CD14-positive monocyte (primary cell): ENCODE measurements around the gene SERTM1. TPM values are rescaled to one million over a fixed set of nuclear protein-coding genes. Genes with fewer than 3 reads are reported as not detected.

Experiments used
- DNase-seq, 3 donors: peaks; one replicate each; pipeline ENCODE4 v3.0.0-alpha.2; 2011 to 2022
- H2AFZ ChIP-seq: 2 replicates; pipeline ENCODE4 v1.6.0; 2012; ENCODE audit warnings: mild to moderate bottlenecking, low read depth, low read length, inconsistent platforms; ENCODE audit not compliant: insufficient read depth, poor library complexity, severe bottlenecking
- H3K27ac ChIP-seq, 2 donors: 1 replicate in 1 of 2; 2 replicates in 1 of 2; pipeline ENCODE4 v1.5.1; 2012 to 2013; ENCODE audit warnings: low read length in 2 of 2, control low read depth in 1 of 2, inconsistent platforms in 1 of 2, low read depth in 1 of 2, mild to moderate bottlenecking in 1 of 2
- H3K27me3 ChIP-seq, 2 donors: one replicate each; pipeline versions ENCODE4 v1.6.0 to v1.6.1; 2011 to 2013; ENCODE audit warnings: low read length in 2 of 2; ENCODE audit not compliant: control insufficient read depth in 2 of 2, insufficient read depth in 2 of 2
- H3K36me3 ChIP-seq, 2 donors: replicated peaks in 1 of 2; 1 replicate in 1 of 2; 2 replicates in 1 of 2; pipeline versions ENCODE4 v1.5.1 to v1.6.1; 2012 to 2013; ENCODE audit warnings: low read length in 2 of 2, control low read depth in 1 of 2, inconsistent platforms in 1 of 2, mild to moderate bottlenecking in 1 of 2; ENCODE audit not compliant: insufficient read depth in 2 of 2, control insufficient read depth in 1 of 2
- H3K4me1 ChIP-seq, 2 donors: 1 replicate in 1 of 2; 2 replicates in 1 of 2; pipeline versions ENCODE4 v1.5.1 to v1.6.1; 2012 to 2013; ENCODE audit warnings: low read length in 2 of 2, control low read depth in 1 of 2, inconsistent platforms in 1 of 2, mild to moderate bottlenecking in 1 of 2, moderate library complexity in 1 of 2; ENCODE audit not compliant: insufficient read depth in 2 of 2, control insufficient read depth in 1 of 2
- H3K4me2 ChIP-seq: replicated peaks from 2 replicates; pipeline ENCODE3; 2012; ENCODE audit warnings: low read length, moderate library complexity, mild to moderate bottlenecking; ENCODE audit not compliant: poor library complexity, severe bottlenecking; ENCODE audit errors: extremely low read depth
- H3K4me3 ChIP-seq, 3 experiments: fragments of 200-600 bp in 1 of 3; sonication (generic) in 1 of 3; replicated peaks in 1 of 3; 1 replicate in 2 of 3; 2 replicates in 1 of 3; pipeline ENCODE4 v1.5.1; 2011 to 2013; ENCODE audit warnings: low read length in 3 of 3, mild to moderate bottlenecking in 3 of 3, control low read depth in 2 of 3, low read depth in 2 of 3, inconsistent platforms in 1 of 3, moderate library complexity in 1 of 3
- H3K79me2 ChIP-seq: 2 replicates; pipeline ENCODE4 v1.6.0; 2012; ENCODE audit warnings: mild to moderate bottlenecking, control low read depth, inconsistent platforms, low read length, moderate library complexity; ENCODE audit not compliant: insufficient read depth
- H3K9ac ChIP-seq: 2 replicates; pipeline ENCODE4 v1.6.0; 2017; ENCODE audit warnings: low read length, mild to moderate bottlenecking; ENCODE audit not compliant: insufficient read depth, poor library complexity, severe bottlenecking
- H3K9me3 ChIP-seq, 2 donors: replicated peaks in 1 of 2; 1 replicate in 1 of 2; 2 replicates in 1 of 2; pipeline versions ENCODE4 v1.5.1 to v1.6.1; 2012 to 2013; ENCODE audit warnings: low read length in 2 of 2, control low read depth in 1 of 2; ENCODE audit not compliant: control insufficient read depth in 1 of 2, insufficient read depth in 1 of 2
- H4K20me1 ChIP-seq: 2 replicates; pipeline ENCODE4 v1.6.0; 2012; ENCODE audit warnings: mild to moderate bottlenecking, low read length, control low read depth, moderate library complexity; ENCODE audit not compliant: insufficient read depth
- H3K27ac Mint-ChIP-seq, 7 donors: one replicate each; pipeline ENCODE4 v1.8.0; 2020; ENCODE audit warnings: mild to moderate bottlenecking in 7 of 7, mixed read lengths in 7 of 7, moderate library complexity in 6 of 7, inconsistent platforms in 2 of 7
- H3K27me3 Mint-ChIP-seq, 3 donors: one replicate each; pipeline ENCODE4 v1.8.0; 2021 to 2022; ENCODE audit warnings: low read depth in 3 of 3, mild to moderate bottlenecking in 3 of 3, mixed read lengths in 3 of 3, moderate library complexity in 3 of 3, inconsistent platforms in 1 of 3
- H3K36me3 Mint-ChIP-seq, 2 donors: one replicate each; pipeline ENCODE4 v1.8.0; 2020; ENCODE audit warnings: mixed read lengths in 2 of 2, inconsistent platforms in 1 of 2, mild to moderate bottlenecking in 1 of 2
- H3K4me1 Mint-ChIP-seq: one replicate; pipeline ENCODE4 v1.8.0; 2020; ENCODE audit warnings: mild to moderate bottlenecking, mixed read lengths
- H3K4me3 Mint-ChIP-seq, 2 donors: one replicate each; pipeline ENCODE4 v1.8.0; 2020; ENCODE audit warnings: mild to moderate bottlenecking in 2 of 2, mixed read lengths in 2 of 2, moderate library complexity in 1 of 2
- H3K9me3 Mint-ChIP-seq, 7 donors: one replicate each; pipeline ENCODE4 v1.8.0; 2020 to 2022; ENCODE audit warnings: mixed read lengths in 7 of 7, mild to moderate bottlenecking in 6 of 7, moderate library complexity in 6 of 7, inconsistent platforms in 2 of 7
- CTCF ChIP-seq: fragments of 200-600 bp; IDR thresholded peaks from one replicate; pipeline ENCODE4 v1.8.0; 2022; ENCODE audit warnings: antibody characterized with exemption, mild to moderate bottlenecking
- WGBS: methylation state at CpG from one replicate; pipeline ENCODE4 v1.1.5; 2013; ENCODE audit warnings: missing lambda C conversion rate; ENCODE audit not compliant: insufficient coverage; 5-methylcytosine and 5-hydroxymethylcytosine counted together
- intact Hi-C, 2 donors: fragments of 100-400 bp; cut with micrococcal nuclease; formaldehyde crosslinking; loops; one replicate each; pipeline versions ENCODE4 v1.15.0 to v1.15.1; 2023
- polyA plus RNA-seq, 3 donors: library from polyadenylated mRNA; depleted of rRNA in 1 of 3; unstranded in 2 of 3; stranded (reverse) in 1 of 3; fragments of 300-500 nt in 2 of 3; fragments of >200 nt in 1 of 3; fragmentation: Illumina TruSeq in 2 of 3; gene quantifications; 1 replicate in 2 of 3; 2 replicates in 1 of 3; pipeline ENCODE4 v1.2.3, GENCODE V29; 2012 to 2021

Gene SERTM1
- polyA plus RNA-seq, 3 donors: not detected

GRCh38 chr13:36724141-36724540, 50.3 kb downstream of the SERTM1 start:
- Histone ChIP-seq H2AFZ (no peak overlapping the region), H3K36me3 (no peaks in the 10 kb centered on the region), H3K79me2 (no peaks in the 10 kb centered on the region), H3K4me1 (no peaks in the 10 kb centered on the region), H4K20me1 (no peaks in the 10 kb centered on the region), H3K27ac (no peak overlapping the region), H3K9ac (no peak overlapping the region), H3K9me3 (no peaks in the 10 kb centered on the region), H3K27me3 (no peaks in the 10 kb centered on the region), H3K4me2 (no peak overlapping the region), H3K4me3 (no peak overlapping the region)
- no peaks in the 10 kb centered on the region for H3K27me3 Mint-ChIP-seq
- H3K27ac Mint-ChIP-seq: no peak overlapping the region
- 100% methylated on average over 1 of the region's 2 CpGs for WGBS
- H3K9me3 Mint-ChIP-seq: peaks cover 0 to 5% (median 0%) of the 10 kb centered on the region in 7 donors
- H3K4me3 Mint-ChIP-seq: no peak overlapping the region
- H3K4me1 Mint-ChIP-seq: no peaks in the 10 kb centered on the region
- DNase-seq: no peak
- no peak for TF ChIP-seq CTCF
- no peaks in the 10 kb centered on the region for H3K36me3 Mint-ChIP-seq
- intact Hi-C loops: no loop called here

GRCh38 chr13:36725936-36726335, 52.1 kb downstream of the SERTM1 start:
- intact Hi-C loops: no loop called here

More at GRCh38 chr13:36725936-36726335, 52.1 kb downstream of the SERTM1 start:
- Mint-ChIP-seq H3K27me3 (no peaks in the 10 kb centered on the region), H3K4me1 (no peaks in the 10 kb centered on the region), H3K36me3 (no peaks in the 10 kb centered on the region), H3K9me3 (peaks cover 0 to 5% (median 0%) of the 10 kb centered on the region in 7 donors), H3K4me3 (no peak overlapping the region), H3K27ac (no peak overlapping the region)
- Histone ChIP-seq H3K4me2 (no peak overlapping the region), H3K9me3 (no peaks in the 10 kb centered on the region), H3K36me3 (no peaks in the 10 kb centered on the region), H3K9ac (no peak overlapping the region), H3K79me2 (no peaks in the 10 kb centered on the region), H3K27ac (no peak overlapping the region), H4K20me1 (no peaks in the 10 kb centered on the region), H3K27me3 (no peaks in the 10 kb centered on the region), H3K4me3 (no peak overlapping the region), H3K4me1 (no peaks in the 10 kb centered on the region), H2AFZ (no peak overlapping the region)
- DNase-seq: no peak
- no peak for TF ChIP-seq CTCF
- 94% methylated on average over 2 of the region's 2 CpGs for WGBS
